Fibroblast of skin of left quadriceps (primary cell): Measurements from ENCODE around the gene DUOX2.

Source experiments
- DNase-seq, 2 experiments: peaks; one replicate each; pipeline ENCODE4 v3.0.0-alpha.2; 2013; ENCODE audit warnings: low read depth in 2 of 2

DUOX2 gene

DNA sequence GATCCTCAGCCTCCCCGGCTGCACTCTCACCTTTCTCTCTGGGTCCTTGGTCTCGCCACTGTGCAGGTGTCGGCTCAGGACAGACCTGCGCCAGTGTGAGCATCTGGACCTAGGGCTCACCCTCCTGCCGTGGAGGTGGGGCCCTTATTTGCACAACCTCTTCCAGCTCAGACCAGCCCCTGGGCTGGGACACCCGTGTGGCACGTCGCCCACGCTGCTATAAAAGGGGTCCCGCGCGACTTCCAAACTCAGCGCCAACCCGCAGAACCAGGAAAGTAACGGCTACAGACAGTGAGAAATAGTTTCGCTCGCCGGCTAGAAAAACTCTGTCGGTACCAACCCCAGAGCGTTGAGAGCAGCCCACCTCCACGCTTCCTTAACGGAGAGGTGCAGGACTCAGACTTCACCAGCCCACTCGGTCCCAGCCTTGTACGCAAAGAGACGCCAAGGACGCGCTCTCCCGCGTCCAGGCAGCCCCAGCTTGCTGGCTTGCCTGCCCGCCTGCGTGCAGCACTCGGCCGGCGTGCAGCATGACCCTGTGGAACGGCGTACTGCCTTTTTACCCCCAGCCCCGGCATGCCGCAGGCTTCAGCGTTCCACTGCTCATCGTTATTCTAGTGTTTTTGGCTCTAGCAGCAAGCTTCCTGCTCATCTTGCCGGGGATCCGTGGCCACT lies at the start of gene DUOX2, which contains the start of gene DUOXA2:
Gene DUOX2 (minus strand): TSS at position 97 of the 675 bp plus-strand sequence. CDS start 761 bp downstream, outside the sequence.
Gene DUOXA2 (plus strand): TSS at position 251 of the 675 bp plus-strand sequence. CDS start 280 bp downstream, at position 531.
- DNase-seq: no peak

DNA sequence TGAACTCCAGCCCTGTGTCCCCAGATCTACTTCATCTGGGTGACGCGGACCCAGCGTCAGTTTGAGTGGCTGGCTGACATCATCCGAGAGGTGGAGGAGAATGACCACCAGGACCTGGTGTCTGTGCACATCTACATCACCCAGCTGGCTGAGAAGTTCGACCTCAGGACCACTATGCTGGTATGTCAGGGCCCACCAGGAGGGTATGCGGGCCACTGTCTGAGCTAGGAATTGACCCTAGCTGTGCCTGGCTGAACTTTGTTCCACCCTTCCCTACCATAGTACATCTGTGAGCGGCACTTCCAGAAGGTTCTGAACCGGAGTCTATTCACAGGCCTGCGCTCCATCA lies 49.5 kb upstream of the DUOX2 start:
- DNase-seq: no peak

DNA sequence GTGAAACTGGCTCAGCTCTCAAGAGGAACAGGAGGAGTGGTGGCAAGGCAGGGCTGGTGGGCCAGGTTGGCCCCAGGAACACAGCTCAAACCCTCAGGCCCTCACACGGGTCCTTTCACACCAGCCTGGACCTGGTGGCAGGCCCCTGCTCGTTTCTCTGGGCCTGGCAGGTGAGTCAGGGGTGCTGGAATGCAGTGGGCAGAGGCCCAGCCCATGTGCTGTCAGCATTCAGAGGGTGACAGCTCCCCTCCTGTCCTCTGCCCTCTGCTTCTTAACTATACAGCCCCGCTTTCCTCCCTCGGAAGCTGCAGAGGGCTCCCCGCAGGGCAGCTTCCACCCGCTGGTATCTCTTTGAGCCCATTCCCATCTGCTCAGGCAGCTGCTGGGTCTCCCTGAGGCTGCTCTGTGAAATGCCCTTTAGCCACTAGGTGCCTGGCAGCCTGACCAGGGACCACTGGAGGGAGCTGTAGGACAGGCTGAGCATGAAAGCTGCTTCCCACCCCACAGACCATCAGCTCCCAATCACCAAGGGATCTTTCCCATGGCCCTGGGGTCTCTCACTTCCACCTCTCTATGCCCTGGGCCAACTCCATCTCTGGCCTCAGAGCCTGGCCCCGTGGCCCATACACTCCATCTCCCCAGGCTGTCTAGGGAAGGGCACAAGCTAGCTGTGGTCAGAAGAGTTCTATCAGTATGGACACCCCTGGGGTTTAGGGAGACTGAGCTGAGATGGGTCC lies 49.0 kb upstream of the DUOX2 start:
- peak; percentile 37 to 58 for DNase-seq

DNA sequence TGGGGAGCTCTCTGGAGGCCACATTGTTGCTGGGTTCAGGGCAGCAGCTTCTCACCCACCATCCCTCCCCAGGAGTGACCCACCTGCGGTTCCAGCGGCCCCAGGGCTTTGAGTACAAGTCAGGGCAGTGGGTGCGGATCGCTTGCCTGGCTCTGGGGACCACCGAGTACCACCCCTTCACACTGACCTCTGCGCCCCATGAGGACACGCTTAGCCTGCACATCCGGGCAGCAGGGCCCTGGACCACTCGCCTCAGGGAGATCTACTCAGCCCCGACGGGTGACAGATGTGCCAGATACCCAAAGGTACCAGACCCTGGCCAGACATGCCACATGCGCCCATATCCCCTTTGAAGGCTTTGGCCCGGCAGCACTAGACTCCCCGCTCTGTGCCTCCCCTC lies 47.7 kb upstream of the DUOX2 start:
- no peak for DNase-seq

DNA sequence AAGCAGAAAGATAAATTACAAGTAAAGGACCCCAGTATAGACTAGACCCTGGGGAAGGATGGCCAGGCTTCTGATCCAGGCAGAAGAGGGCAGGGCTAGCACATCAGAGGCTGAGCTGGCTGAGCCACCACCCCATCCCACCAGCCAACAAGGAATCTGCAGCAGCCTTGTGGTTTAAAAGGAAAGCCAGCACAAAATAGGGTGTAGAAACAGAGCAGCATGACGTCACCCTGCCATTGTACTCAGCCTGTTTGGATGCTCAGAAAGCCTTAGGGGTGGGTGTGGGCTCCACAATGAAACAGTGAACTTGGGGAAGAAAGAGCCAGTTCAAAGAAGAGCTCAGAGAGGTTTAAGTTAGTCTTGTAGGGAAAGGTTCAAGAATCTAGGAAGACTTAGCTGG lies 44.0 kb upstream of the DUOX2 start:
- DNase-seq: peak; percentile 37 to 41

DNA sequence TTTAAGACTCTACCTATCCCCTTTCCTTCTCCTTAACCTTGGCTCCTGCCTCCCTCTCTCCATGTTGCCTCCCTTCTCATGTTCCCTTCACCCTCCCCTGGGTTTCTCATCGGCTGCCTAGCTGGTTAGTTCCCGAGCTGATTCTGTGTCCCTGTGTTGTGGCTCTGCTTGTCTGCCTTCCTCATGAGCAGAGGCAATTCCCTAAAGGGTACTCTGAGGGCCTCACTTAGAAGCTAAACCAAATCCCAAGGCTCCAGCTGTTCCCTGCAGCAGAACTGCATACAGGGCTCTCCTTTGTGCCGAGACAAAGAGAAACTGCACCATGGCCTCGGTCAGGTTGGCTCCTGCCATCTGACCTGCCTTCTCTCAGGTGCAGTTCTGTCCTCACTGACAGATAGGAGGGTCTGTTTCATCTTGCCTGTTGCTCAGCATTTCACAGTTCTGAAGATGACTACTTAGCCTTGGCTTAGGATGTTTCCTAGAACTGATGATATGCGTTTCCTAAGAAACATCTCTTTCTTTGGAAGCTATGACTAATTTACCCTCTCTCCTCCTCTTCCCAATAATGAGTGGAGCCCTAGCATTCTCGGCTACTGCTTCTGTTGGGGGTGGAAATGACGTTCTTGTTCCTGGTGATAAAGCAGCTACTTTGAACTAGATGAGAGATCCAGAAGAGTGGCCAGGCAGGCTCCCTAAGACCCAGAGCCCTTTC lies 42.9 kb upstream of the DUOX2 start:
- peak; percentile 21 to 25 for DNase-seq

DNA sequence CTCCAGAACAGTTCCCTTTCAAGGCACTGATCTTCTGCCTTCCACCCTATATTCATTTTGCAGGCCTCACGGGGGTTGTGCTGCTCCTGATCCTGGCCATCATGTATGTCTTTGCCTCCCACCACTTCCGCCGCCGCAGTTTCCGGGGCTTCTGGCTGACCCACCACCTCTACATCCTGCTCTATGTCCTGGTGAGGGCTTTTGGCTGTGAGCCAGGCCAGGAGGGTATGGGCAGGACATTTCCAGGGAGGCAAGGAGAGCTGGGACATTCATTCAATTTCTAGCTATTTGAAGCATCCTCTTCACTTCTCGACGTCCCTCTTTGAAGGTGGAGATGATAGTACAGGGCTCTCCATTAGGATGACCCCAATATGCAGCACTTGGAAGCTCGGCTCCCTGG lies 41.8 kb upstream of the DUOX2 start:
- no peak for DNase-seq

DNA sequence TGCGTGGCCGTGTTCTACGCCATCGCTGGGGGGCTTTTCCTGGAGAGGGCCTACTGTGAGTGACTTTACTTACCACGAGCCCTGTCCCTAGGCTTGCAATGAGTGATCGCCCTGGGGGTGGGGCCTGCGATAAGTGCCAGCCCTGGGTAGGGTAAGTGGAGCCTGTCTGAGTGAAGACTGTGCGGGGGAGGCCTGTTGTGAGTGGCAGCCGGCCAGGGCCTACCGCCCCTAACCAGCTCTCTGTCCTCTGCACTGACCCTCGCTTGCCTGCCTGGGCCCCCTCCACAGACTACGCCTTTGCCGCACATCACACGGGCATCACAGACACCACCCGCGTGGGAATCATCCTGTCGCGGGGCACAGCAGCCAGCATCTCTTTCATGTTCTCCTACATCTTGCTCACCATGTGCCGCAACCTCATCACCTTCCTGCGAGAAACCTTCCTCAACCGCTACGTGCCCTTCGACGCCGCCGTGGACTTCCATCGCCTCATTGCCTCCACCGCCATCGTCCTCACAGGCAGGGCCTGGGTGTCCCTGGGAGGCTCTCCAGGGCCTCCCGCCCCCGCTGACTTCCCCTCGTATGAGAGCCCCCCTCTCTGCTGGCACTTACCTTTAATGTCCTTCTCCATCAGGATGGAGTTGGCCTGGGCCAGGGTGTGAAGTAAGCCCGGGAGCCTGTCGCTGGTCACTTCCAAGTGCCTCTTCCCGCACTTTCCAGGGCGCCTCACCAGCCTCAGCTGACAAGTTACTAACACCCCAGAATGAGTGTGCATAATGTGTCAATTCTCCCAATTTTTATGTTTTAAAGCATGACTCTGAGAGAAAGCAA lies 38.2 kb upstream of the DUOX2 start:
- DNase-seq: no peak

DNA sequence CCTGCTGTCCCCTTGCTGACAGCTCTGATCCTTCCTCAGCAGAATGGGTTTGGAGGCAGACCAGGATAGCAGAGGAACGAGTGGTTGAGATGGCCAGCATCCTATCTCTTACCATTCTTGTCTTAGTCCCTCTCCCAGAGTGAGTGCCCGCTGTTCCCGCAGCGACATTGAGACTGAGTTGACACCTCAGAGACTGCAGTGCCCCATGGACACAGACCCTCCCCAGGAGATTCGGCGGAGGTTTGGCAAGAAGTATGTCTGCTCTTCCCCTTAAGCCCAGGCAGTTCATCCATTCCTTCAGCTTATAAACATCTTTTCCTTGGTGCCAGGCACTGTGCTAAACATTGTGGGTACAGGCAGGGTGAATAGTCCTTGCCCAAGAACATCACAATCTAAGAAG lies 37.0 kb upstream of the DUOX2 start:
- DNase-seq: no peak

DNA sequence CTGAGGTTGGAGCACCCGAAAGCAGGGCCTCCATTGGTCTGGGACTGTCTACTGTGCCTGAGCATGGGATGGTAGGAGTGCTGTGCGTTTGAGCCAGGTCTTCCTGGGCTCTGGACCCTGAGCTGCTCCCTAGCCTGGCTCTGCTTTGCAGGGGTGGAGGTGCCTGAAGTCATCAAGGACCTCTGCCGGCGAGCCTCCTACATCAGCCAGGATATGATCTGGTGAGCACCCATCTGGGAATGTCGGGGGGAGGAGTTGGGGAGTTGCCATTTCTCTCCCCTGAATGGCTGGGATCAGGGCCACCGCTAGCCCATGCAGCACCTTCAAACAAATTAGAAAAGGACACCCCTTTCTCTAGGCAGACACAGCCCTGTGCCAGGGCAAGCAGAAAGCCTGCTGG lies 36.5 kb upstream of the DUOX2 start:
- DNase-seq: no peak

DNA sequence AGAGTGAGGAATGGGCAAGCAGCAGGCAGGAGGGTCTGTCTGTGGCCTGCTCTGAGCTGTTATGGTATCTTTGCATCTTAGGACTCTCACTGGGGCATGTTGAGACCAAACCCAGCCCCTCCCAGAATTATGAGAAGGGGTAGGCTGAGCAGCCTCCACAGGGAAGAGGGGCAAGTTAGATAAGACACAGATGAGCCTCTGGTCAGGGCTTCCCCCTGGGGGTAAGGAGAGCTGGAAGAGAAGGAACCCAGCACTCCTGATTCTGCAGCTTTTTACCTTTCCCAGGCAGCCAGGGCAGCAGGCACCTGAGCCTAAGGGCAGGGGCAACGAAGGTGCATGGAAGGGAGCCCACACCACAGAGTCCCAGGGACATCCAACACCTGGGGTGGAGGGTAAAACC lies 35.1 kb upstream of the DUOX2 start:
- no peak for DNase-seq

DNA sequence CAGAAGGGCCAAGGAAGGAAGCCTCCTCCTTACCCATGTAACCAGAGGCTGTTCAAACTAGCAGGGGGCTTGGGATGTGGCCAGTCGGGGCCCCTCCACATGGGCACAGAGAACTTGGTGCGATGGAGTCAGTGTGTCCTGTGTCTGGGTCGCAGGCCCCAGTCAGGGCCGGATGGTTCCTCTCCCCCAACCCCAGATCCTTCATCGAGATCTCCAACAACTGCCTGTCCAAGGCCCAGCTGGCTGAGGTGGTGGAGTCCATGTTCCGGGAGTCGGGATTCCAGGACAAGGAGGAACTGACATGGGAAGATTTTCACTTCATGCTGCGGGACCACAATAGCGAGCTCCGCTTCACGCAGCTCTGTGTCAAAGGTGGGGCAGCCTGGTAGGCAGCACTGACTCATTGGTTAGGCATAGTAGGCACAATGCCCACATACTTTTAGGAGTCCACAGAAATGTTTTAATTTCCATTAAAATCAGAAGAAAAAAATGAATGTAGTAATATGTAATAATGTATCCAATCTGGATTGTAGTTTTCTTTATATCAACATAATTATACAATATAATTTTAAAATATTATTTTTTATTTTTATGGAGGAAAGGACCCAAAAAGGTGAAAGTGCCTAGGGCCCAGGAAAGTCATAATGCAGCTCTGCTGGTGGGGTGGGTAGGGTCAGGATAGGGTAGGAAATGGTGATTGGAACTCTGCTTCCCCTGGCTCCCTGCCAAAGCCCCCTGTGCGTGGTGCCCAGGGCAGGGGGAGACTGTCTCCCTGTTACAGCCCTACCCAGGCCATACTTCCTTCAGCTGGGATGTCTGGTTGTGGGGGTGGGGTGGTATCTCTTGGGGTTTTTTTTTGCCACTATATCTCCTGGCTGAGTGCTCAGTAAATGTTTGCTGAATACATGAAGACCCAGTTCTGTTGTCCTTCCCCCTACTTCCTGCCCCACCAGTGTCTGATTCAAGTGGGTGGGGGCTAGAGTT lies 34.4 kb upstream of the DUOX2 start:
- no peak for DNase-seq

DNA sequence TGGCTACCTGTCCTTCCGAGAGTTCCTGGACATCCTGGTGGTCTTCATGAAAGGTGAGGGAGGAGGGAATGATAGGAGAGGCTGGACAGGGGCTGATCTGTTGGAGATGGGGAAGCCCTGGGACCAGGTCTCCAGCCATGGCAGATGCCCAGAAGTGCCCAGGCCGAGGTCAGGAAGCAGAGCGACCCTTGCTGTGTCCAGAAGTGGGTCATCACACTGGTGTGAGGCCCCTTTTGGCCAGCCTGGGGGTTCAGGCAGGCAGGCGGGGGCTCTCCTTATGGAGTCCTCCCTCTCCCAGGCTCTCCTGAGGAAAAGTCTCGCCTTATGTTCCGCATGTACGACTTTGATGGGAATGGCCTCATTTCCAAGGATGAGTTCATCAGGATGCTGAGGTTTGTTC lies 33.6 kb upstream of the DUOX2 start:
- DNase-seq: no peak

DNA sequence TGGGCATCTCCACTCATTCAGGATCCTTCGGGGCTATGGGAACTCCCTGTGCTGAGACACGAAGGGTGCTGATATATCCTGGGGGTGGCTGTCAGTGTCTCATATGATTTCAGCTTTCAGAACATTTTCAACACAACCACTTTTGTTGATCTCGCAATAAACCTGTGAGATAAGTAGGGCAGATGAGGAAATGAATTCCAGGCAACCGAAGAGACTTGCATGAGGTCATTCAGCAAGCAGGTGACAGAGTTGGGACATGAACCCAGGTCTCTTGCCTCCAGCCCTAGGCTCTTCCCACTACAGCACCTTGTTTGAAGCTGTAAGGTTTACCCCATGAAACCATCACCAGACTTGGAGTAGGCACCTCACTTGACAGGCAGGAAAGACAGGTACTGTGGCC lies 32.4 kb upstream of the DUOX2 start:
- DNase-seq: no peak

DNA sequence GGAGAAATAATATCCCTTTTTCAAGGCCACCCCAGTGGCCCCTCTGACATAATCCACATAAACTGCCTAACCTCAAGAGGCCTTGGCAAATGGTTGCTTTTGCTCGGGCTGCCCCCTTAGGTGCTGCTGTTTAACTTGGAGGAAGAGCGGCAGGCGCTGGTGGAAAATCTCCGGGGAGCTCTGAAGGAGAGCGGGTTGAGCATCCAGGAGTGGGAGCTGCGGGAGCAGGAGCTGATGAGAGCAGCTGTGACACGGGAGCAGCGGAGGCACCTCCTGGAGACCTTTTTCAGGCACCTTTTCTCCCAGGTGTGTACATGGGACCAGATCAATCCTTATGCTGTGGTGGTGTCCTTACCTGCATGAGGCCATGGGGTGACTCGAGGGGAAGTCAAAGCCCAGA lies 30.8 kb upstream of the DUOX2 start:
- DNase-seq: no peak

DNA sequence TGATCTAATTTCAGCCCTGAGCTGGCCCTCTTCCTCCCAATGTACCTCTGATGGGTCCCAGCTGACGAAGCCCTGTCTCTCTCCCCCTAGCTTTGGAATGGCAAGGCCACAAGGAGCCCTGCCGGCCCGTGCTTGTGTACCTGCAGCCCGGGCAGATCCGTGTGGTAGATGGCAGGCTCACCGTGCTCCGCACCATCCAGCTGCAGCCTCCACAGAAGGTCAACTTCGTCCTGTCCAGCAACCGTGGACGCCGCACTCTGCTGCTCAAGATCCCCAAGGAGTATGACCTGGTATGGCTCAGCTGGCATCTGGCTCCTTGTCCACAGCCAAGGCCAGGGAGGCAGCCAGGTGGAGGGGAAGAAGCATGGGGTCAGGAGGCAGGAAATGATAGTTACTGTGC lies 30.0 kb upstream of the DUOX2 start:
- DNase-seq: no peak

DNA sequence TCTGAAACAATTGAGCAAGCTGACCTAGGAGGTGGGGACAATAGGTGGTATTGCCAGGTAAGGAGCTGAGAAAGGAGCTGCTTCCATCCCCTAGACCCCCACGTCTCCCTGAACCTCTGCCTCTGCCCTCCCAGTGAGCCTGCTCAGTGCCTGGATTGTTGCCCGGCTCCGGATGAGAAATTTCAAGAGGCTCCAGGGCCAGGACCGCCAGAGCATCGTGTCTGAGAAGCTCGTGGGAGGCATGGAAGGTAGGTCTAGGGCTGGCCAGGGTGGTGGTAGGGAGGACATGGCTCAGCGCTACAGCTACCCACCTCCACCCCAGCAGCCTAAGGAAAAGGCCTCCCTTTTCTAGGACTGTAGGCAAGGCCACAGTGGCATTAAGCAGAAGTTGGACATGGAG lies 29.1 kb upstream of the DUOX2 start:
- DNase-seq: no peak

DNA sequence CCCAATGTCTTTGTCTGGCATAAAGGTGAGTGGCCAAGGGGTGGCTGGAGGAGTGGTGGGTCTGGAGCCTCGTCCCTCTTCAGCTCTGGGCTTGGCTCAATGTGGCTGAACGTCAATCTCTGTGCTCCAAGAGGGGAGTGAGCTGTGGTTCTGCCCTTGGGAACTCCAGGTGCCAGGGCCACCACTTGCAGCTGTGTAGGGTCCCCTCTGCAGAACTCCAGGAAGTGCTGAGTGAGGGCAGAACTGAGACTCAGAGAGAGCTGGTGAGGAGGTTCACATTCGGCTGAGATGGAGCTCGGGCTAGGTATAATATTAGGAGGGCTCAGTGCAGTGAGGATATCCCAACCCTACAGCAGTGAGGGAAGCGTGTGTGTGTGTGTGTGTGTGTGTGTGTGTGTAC lies 27.4 kb upstream of the DUOX2 start:
- no peak for DNase-seq

DNA sequence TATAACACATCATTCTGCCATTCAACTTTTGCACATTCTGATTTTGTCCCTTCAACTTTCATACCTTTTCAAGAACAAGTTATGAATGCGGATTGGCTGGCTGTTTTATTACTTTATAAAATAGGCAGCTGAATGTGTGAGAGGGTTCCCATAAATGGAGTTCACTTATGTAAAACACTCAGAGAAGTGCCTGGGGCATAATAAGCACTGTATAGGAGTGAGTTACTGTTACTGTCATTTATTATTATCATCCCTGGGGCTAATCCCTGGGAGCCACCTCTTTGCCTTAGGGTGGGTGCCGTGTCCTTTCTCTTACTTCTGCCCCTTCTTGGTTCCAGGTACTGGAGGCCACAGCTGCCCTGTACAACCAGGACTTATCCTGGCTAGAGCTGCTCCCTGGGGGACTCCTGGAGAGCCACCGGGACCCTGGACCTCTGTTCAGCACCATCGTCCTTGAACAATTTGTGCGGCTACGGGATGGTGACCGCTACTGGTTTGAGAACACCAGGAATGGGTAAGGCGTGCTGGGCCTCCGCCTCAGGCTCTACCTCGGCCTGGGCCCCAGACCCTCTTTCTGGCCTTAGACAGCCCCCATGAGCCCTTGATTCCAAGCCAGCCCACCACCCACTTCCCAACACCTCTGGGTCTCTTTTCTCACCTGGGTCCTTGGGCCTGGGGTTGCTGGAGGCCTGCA lies 26.7 kb upstream of the DUOX2 start:
- DNase-seq: no peak

DNA sequence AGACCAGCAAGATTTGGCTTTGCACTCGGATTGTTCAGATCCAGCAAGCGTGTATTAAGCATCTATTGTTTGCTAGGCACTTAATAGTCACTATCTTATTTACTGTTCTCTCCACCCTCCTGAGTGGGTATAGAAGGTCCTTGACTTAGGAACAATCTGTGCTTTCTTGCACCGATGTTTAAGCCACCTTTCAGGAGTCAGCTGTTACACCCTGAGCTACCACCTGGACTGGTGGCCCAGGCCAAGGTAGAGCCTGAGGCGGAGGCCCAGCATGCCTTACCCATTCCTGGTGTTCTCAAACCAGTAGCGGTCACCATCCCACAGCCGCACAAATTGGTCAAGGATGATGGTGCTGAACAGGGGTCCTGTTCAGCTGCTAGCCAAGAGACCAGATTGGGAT lies 25.8 kb upstream of the DUOX2 start:
- DNase-seq: no peak
